ENCODE measurements around the gene CLDN14.

Gene CLDN14

DNA sequence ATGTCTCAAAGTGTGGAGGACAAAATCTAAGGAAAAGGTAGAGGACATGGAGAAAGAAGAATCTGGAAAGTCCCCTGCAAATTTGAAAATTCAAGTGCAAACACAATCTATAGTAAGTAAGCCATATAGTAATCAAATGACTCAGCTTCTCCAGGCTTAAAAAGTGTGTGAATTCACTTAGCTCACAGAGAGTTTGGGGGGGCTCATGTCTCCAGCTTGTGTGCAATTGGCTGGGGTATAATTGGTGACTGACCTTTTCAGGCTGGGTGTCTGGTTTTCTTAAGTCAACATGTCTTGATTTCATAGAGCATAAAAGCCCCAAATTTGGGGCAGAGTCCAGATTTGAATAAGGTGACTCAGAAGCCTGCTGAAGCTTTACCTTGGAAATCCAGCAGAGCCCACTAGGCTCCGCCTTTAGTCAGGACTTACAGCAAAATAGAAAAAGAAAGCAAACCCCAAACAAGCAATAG is 8.6 kb downstream of the CLDN14 start:
- no peak for DNase-seq (ENCODE audit: low read depth, low spot score)

DNA sequence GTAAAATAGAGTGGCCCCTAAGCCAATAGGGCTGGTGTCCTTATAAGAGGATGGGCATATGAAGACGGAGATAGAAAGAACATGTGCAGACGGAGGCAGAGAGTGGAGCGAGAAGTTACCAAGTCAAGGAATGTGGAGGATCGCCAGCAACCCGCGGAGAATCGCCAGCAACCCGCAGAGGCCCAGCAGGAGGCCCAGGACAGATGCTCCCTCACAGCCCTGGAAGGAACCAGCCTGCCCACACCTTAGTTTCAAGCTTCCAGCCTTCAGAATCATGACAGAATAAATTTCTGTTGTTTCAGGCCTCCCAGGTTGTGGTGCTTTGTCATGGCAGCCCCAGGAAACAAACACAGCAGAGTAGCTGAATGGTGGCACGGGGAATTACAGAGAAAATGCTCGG is 9.6 kb downstream of the CLDN14 start:
- peak; percentile 3 for DNase-seq (ENCODE audit: low read depth, low spot score)

DNA sequence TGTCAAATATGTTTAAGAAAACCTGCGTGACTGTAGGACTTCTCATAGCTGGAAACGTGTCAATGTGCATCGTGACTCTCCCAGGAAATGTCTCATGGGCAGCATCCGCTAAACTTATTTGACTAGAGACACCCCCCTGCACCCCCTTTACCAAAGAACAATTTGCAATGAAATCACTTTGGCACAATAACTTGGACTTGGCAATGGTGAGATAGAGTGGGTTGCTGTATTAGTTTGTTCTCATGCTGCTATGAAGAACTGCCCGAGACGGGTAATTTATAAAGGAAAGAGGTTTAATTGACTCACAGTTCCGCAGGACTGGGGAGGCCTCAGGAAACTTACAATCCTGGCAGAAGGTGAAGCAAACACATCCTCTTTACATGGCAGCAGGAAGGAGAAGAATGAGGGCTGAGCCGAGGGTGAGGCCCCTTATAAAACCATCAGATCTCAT is 13.8 kb downstream of the CLDN14 start:
- DNase-seq (ENCODE audit: low read depth, low spot score) = no peak

DNA sequence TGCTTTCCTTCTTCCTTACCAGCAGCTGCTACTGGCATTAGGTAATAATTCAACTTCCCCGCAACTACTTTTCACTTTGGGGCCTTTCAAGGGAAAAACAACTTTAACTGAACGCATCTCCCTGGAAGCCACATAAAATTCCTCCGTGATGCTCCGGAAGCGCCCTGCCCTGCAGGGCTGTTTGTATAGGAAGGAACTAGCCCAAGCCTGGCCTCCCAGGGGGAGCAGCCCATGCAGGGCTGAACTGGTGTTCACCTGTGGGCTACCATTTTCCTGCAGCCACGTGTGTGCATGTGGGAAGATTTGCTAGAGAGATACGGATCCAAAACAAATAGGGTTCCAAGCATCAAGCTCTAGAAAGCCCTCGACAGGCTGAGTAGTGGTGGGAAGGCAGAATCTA is 14.4 kb downstream of the CLDN14 start:
- no peak for DNase-seq (ENCODE audit: low read depth, low spot score)

DNA sequence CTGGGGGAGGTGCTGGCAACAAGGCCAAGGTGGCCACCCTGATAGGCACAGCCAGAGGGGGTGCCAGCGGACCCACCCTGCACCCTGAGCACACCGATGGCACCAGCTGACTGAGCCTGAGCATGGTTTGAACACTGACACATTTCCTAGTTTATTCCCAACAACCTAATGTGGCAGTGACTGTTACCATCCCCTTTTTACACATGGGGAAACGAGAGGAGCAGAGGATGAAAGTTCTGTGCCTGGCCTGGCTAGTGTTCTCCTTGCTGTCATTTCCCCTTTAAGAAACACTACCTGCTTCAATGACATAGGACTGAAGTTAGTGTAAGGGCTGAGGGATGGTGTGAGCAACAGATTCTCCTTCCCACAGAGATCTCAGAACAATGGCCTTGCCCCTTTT is 15.3 kb downstream of the CLDN14 start:
- DNase-seq (ENCODE audit: low read depth, low spot score) = no peak

DNA sequence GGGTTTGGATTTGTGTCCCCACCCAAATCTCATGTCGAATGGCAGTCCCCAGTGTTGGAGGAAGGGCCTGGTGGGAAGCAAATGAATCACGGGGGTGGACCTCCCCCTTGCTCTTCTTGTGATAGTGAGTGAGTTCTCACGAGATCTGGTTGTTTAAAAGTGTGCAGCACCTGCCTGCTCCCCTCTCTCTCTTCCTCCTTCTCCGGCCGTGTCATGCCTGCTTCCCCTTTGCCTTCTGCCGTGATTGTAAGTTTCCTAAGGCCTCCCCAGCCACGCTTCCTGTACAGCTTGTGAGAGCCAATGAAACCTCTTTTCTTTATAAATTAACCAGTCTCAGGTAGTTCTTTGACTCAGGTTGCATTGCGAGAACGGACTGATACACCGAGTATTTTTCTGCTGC is 15.9 kb downstream of the CLDN14 start:
- DNase-seq (ENCODE audit: low read depth, low spot score) = no peak

DNA sequence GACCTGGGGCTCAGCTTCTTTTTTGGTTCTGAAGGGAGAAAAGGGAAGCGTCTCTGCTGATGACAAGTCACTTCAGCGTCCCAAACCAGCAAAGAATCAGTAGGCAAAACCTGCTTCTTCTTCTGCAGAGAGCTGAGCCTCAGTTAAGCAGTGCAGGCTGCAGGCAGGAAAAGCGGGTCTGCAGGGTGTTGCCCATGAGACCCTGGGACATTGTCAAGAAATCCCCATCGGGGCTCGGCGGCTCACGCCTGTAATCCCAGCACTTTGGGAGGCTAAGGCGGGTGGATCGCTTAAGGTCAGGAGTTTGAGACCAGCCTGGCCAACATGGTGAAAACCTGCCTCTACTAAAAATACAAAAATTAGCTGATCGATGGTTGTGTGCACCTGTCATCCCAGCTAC is 16.7 kb downstream of the CLDN14 start:
- no peak for DNase-seq (ENCODE audit: low read depth, low spot score)

DNA sequence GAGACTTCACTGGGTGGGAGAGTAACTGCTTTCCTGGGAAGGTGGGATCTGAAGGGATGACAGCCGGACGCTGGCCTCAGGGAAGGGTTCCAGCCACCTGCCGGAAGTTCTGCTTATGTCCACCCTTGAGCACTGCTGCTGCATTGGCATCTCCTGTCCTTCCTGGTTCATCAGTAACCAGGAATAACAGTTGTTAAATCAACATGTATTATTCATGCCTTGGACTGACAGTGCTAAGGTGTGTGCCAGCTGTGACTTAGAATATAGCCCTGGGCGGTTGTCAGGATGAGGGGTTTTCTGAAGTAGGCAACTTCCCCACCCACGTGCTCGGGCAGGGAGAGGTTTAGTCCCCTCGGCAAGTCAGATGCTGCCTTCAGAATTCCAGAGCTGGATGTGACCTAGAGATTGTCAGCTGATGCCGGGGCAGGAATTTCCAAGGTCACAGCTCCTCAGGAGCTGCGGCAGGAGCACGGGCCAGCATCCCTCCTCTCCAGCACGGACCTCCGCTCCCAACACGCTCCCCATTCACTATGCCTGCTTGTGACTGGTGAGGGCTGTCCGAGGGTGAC is 17.9 kb downstream of the CLDN14 start:
- no peak for DNase-seq (ENCODE audit: low read depth, low spot score)

DNA sequence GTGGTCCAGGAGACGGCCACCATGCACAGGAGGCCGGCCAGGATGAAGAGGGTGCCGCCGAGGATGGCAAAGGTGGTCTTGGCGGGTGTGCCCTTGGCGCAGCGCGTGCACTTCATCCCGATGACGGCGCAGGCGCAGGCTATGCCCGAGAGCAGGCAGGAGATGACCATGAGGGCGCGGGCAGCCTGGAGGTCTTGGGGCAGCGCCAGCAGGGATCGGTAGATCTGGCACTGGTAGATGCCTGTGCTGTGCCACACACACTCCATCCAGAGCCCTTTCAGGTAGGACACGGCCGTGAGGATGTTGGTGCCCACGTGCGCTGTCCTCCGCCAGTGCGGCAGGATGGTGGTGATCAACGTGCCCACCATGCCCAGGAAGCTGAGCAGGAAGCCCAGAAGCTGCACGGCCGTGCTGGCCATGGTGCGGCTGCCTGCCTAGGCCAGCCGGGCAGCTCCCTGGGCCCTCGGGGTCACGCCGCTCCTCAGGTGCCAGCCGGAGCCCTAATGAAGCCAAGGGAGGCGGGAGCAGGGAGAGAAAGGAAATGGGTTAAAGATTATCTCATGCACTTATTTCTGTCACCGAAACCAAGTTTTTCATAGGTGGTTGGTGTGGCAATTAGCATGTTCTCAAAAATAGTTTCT is 18.5 kb downstream of the CLDN14 start:
- no peak for DNase-seq (ENCODE audit: low read depth, low spot score)

DNA sequence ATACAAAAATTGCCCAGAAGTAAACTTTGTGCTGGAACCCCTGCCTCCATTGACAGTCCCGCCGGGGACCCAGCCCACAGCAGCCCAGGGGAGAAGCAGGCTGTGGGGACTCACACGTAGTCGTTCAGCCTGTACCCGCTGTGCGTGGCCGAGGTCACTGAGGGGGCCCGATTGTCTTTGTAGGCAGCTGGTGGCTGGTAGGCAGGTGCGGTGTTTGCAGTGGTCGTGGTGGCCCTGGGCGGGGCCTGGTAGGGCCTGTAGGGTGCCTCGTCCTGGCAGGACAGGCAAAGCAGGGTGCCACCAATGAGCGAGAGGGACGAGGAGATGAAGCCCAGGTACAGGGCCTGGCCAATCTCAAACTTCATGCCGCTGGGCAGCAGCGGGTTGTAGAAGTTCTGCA is 19.1 kb downstream of the CLDN14 start:
- no peak for DNase-seq (ENCODE audit: low read depth, low spot score)

DNA sequence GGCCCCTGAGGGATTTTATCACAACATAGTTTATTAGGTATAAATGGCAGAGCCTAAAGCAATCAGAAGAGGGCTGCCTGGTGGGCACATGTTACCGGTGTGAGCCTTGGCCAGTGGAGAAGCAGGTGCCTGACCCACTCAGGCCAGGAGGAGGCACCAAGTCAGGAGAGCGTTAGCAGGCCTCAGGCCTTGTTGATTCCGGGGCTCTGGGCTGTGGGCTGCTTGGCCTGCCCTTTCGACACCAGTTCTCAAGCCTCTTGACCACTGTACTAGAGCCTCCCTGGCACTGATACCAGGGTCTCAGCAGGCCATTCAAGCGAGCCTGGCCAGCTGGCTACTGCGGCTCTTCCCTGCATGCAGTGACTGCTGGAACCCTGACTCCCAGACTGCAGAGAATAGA is 20.8 kb downstream of the CLDN14 start:
- no peak for DNase-seq (ENCODE audit: low read depth, low spot score)

DNA sequence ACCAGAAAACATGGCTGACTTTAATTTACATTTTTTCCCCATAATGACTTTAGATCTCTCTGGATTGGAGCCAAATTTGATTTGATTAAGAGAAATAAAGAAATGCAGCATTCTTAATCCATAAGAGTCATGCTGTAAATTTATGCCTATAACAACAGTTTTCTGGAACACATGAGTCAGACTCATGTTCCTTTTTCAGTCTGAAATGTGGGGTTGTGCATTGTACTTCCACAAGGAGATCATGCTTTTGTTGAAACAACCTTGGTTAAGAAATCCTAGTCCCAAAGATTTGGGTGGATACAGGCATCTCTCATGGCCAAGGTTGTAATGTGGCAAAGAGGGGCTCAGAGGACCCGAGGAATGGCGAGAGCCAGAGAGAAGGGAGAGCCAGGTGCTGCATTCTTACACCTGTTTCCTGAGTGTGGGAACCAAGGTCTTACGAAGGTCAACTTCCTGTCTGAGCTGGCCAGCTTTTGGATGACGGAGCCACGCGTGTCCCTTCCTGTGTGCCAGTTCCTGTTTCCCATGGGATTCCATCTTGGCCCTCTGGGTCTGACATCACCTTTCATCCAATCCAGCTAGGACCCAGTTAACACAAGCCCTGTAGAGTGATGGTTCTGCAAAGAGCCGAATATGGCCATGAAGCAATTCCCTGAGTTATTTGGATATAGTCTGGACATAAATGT is 23.1 kb downstream of the CLDN14 start:
- no peak for DNase-seq (ENCODE audit: low read depth, low spot score)

DNA sequence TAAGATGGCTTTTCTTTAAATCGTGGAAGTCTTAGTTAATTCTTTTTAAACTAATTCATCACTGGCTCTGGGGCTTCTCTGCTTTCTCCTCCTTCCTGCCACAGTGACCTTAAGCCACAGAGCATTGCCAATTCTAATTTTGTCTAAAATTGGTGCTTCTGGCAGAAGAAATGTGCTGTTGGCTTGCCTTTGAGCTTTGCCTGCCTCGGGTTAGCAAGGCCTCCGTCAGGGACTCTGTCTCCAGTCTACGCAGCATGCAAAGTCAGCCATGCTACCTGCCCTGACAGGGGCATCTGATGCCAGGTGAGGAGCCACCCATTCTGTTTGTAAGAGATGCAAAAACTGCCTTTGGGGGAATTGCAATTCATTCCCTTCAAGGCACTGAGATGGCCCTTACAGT is 25.2 kb downstream of the CLDN14 start:
- no peak for DNase-seq (ENCODE audit: low read depth, low spot score)

DNA sequence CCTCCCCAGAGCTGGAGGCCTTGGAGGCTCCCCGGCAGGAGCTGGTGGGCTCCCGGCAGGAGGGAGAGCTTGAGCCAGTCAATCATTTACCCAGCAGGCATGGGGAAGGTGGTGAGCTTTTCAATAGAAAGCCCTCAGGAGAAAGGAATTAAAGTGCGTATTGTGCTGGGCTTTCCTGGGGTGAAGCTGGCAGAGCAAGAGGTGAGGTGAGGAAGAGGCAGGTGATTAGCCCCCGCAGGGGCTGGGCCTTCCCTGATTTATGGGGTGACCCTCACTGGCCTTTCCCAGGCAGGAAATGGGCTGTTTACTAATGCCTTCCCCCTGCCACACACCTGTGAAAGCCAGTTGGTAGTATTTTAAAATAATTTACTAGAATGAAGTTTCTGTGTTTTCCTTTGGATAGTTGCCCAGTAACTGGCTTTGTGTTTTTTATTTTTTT is 25.8 kb downstream of the CLDN14 start:
- no peak for DNase-seq (ENCODE audit: low read depth, low spot score)

DNA sequence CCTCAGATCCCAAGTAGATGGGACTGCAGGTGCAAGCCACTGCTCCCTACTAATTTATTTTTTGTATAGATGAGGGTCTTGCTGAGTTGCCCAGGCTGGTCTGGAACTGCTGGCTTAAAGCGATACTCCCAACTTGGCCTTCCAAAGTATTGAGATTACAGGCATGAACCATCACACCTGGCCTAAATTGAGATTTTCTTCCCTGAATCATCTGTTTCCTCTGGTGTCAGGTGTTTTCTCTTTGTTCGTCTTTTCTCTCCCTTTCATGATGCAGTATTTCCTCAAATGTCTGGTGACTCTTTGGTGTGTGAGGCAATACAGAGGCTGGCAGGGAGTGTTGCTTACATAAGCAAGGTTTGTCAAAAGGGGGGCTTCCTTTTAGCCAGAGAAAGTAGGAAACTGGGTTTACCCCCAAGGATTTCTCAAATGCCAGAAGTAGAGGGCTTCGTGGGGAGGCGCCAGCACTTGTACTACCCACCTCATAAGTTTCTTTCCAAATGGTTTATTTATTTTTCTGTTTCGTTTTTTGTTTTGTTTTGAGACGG is 27.6 kb downstream of the CLDN14 start:
- no peak for DNase-seq (ENCODE audit: low read depth, low spot score)

DNA sequence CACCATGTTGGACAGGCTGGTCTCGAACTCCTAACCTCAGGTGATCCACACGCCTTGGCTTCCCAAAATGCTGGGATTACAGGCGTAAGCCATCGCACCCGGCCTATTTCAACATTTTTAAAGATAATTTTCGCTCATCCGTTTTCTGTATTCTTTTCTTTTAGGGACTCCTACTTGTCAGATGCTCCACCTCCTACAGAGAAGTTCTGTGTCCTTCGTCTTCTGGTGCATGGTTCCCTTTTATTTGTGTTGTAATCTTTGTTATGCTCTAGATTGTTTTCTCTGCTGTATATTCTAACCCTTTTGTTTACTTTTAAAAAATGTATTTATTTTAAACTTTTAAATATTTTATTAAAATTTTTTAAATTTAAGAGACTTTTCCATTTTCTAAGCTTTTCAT is 28.4 kb downstream of the CLDN14 start:
- no peak for DNase-seq (ENCODE audit: low read depth, low spot score)

DNA sequence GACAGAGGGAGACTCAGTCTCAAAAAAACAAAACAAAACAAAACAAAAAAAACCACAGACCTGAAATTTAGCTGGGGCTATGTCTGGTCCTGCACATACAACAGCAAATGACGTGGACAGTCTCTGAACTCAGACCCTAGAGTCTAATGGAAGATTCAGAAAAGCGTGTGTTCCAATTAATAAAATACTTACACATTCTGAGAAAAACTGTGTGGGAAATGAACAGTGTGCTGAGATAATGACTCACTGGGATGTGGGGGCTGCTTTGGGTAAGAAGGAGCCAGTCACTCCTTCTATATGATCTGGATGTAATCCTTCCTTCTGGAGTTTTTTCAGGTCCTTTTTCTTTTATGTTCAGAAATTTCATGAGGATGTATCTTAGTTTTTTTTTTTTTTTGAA is 29.4 kb downstream of the CLDN14 start:
- DNase-seq (ENCODE audit: low read depth, low spot score) = no peak

DNA sequence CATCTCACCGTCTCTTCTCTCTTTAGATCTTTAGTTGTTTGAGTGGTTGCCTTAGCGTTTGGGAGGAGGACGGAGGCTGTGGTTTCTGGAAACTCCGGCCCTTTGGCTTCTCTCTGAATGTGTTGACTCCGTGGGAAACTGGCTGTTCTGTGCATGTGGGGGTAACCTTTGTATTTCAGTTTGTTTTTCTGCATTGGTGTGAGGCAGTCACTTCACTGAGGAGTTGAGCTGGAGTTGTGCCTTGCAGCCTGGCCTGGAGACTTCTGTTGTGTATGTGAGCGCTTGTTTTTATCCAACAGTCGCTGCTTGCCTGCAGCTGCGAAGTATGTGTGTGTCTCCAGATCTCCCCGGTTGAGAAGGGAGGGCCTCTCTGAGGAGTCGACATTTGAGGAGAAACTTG is 33.6 kb downstream of the CLDN14 start:
- no peak for DNase-seq (ENCODE audit: low read depth, low spot score)

DNA sequence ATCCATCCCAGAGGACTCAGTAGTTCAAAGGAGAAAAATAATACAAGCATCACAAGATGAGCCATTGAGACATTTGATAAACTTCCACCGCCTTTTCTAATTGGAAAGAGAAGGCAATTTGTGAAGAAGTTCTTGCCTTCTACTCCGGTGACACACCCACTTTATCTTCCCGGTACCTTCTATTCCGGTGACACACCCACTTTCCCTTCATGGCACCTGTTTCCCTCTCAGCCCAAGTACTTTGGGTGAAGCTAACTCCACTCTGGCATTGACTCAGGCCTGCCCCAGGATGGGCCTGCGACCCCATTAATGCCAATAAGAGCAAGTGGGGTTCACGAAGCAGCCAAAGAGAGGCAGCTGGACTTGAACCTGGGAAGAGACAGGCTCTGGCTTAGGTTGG is 38.2 kb downstream of the CLDN14 start:
- DNase-seq (ENCODE audit: low read depth, low spot score) = no peak

DNA sequence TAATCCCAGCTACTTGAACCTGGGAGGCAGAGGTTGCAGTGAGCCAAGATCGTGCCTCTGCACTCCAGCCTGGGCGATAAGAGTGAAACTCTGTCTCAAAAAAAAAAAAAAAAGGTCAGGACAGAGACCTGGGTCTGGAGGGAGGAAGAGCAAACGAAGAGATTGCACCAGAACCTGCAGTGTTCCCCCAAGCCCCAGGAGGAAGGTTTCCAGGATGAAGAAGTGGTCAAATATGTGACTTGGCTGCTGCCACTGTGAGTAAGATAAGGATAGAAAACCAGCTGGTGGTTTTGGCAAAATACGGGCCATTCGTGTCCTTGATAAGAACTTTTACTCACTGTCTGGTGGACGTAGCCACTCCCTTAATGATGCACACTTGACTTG is 42.2 kb downstream of the CLDN14 start:
- DNase-seq (ENCODE audit: low read depth, low spot score) = no peak

DNA sequence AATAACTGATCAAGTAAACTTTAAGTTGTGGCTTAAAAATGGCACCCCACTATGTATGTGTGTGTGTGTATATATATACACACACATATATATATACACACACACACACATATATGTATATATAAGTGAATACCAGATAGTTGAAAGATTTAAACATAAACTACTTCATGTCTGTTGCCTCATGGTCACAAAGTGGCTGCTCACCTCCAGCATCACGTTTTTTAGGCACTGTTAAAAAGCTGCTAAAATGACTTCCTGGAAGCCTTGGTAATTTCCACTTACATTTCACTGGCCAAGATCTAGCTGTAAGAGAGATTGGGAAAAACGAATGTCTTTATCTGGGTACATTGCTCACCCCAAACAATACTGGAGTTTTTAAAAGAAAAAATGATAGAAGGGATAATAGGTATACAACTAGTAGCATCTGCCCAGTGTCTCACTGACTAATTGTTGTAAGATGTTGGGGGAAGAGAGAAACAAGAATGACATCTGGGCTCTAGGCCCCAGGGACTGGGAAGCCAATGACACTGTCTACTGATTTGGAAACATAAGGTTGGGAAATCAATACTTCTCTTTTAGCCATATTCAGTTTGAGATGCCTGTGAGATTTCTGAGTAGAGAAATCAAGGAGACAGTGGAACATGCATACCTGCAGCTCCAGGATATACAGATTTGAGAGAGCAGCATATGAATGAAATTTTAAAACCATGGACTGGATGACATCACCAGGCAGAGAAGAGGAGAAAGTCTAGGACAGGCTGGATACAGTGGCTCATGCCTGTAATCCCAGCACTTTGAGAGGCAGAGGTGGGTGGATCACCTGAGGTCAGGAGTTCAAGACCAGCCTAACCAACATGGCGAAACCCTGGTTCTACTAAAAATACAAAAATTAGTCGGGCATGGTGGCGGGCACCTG is 42.8 kb downstream of the CLDN14 start:
- no peak for DNase-seq (ENCODE audit: low read depth, low spot score)

DNA sequence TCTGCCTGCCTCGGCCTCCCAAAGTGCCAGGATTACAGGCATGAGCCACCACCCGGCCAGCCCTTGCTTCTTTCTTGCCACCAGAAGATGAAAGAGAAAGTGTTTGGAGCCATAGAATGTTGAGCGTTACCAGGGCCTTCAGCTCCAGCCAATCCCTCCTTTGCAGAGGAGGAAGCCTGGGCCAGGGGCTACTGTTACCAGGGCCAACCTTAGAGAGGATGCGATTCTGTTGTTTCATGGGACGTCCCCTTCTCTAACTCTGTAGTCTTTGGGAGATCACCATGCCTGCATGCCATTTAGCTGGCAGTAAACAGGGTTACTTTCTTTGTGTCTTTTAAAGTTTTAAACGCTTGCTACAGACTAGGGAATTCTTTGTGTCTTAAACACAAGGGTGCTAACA is 45.8 kb downstream of the CLDN14 start:
- DNase-seq (ENCODE audit: low read depth, low spot score) = no peak
